ENCODE data around the gene NAGS. TPM values are rescaled to one million over a fixed set of nuclear protein-coding genes. Genes with fewer than 3 reads are reported as not detected.

Gene NAGS
- total RNA-seq, 2 donors from 2014 or later, result 2.1 TPM; not detected in 1

- peaks cover 14% of the 10 kb centered on the region for H3K4me1 ChIP-seq
- intact Hi-C loops (cut with DNase I), result no loop called here
- H3K36me3 ChIP-seq (replicated peaks in 1 of 2; ENCODE audit: insufficient read depth in 1 of 2, low read depth in 2 of 2), result no peaks in the 10 kb centered on the region
- no peak overlapping the region for H3K27ac ChIP-seq
- TF ChIP-seq POLR2A (IDR thresholded peaks at IDR 0.05) (no peak), CTCF (IDR thresholded peaks at IDR 0.05) (peak in 1 of 7 experiments; percentile 9)
- ATAC-seq (peak; percentile 67), DNase-seq (peak; percentile 20 to 55 (median 38))
- WGBS, 2 donors, result 1 to 7% methylated on average over 2 to 77 of the region's 78 CpGs
- H3K27me3 ChIP-seq, result peaks cover 0 to 6% of the 10 kb centered on the region in 2 donors
- H3K4me3 ChIP-seq, result no peak overlapping the region
- H3K9me3 ChIP-seq, result no peaks in the 10 kb centered on the region
These were observed 20.7 kb upstream of the NAGS start for GRCh38 chr17:43983515-43984411.

GRCh38 chr17:43984521-43984920 is 19.9 kb upstream of the NAGS start:
- no peak for TF ChIP-seq CTCF (IDR thresholded peaks at IDR 0.05)
- no peak for TF ChIP-seq POLR2A (IDR thresholded peaks at IDR 0.05)
- Histone ChIP-seq H3K36me3 (replicated peaks in 1 of 2; ENCODE audit: insufficient read depth in 1 of 2, low read depth in 2 of 2) (no peaks in the 10 kb centered on the region), H3K27me3 (peaks cover 0 to 6% of the 10 kb centered on the region in 2 donors), H3K4me1 (peaks cover 14% of the 10 kb centered on the region), H3K27ac (no peak overlapping the region), H3K4me3 (no peak overlapping the region), H3K9me3 (no peaks in the 10 kb centered on the region)
- intact Hi-C loops (cut with DNase I), result no loop called here
- DNase-seq, result no peak
- ATAC-seq, result no peak
- WGBS, 2 donors, result 87 to 96% methylated on average over 6 to 8 of the region's 8 CpGs

- no peak overlapping the region for H3K27ac ChIP-seq
- H3K27me3 ChIP-seq, result peaks cover 0 to 6% of the 10 kb centered on the region in 2 donors
- no peak for DNase-seq
- no peaks in the 10 kb centered on the region for H3K36me3 ChIP-seq (replicated peaks in 1 of 2; ENCODE audit: insufficient read depth in 1 of 2, low read depth in 2 of 2)
- TF ChIP-seq POLR2A (IDR thresholded peaks at IDR 0.05), result no peak
- TF ChIP-seq CTCF (IDR thresholded peaks at IDR 0.05), result no peak
- intact Hi-C loops (cut with DNase I), result no loop called here
- 84 to 87% methylated on average over 7 of the region's 7 CpGs for WGBS, 2 donors
- H3K4me1 ChIP-seq, result peaks cover 14% of the 10 kb centered on the region
- no peaks in the 10 kb centered on the region for H3K9me3 ChIP-seq
- no peak for ATAC-seq
- no peak overlapping the region for H3K4me3 ChIP-seq
These were observed 18.0 kb upstream of the NAGS start for GRCh38 chr17:43986225-43986981.

- WGBS, 2 donors, result 50 to 58% methylated on average over 9 to 12 of the region's 12 CpGs
- Histone ChIP-seq H3K27me3 (peaks cover 0 to 6% of the 10 kb centered on the region in 2 donors), H3K4me3 (no peak overlapping the region), H3K36me3 (replicated peaks in 1 of 2; ENCODE audit: insufficient read depth in 1 of 2, low read depth in 2 of 2) (no peaks in the 10 kb centered on the region), H3K4me1 (peaks cover 14% of the 10 kb centered on the region), H3K27ac (no peak overlapping the region), H3K9me3 (no peaks in the 10 kb centered on the region)
- intact Hi-C loops (cut with DNase I), result no loop called here
- no peak for DNase-seq
- no peak for TF ChIP-seq POLR2A (IDR thresholded peaks at IDR 0.05)
- no peak for TF ChIP-seq CTCF (IDR thresholded peaks at IDR 0.05)
- no peak for ATAC-seq
These were observed 17.0 kb upstream of the NAGS start for GRCh38 chr17:43987131-43988021.

Data from body of pancreas (tissue), 4 donors.